Erythroblast (primary cell): ENCODE data around the gene ATP11C.

Experiments
- DNase-seq, 2 experiments: peaks; one replicate each; lab custom pipeline; 2025; lab: John Stamatoyannopoulos, UW
- GATA1 ChIP-seq: IDR thresholded peaks from 2 replicates; pipeline ENCODE4 v1.6.1; 2011; ENCODE audit warnings: low read depth, mild to moderate bottlenecking, control low read depth, low read length, moderate library complexity
- POLR2A ChIP-seq: IDR thresholded peaks from 2 replicates; pipeline ENCODE4 v1.6.1; 2011; ENCODE audit warnings: mild to moderate bottlenecking, low read length

The ATP11C gene

DNA sequence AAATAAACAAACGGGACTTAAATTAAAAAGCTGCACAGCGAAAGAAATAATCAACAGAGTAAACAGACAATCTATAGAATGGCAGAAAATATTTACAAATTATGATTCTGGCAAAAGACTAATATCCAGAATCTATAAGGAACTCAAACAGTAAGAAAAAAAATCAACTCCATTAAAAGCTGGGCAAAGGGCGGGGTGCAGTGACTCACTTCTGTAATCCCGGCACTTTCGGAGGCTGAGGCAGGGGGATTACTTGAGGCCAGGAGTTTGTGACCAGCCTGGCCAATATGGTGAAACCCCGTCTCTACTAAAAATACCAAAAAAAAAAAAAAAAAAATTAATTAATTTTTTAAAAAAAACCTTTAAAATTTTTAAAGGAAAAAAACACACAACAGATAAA is 109.0 kb downstream of the ATP11C start:
- TF ChIP-seq GATA1 (no peak), POLR2A (no peak)
- no peak for DNase-seq

DNA sequence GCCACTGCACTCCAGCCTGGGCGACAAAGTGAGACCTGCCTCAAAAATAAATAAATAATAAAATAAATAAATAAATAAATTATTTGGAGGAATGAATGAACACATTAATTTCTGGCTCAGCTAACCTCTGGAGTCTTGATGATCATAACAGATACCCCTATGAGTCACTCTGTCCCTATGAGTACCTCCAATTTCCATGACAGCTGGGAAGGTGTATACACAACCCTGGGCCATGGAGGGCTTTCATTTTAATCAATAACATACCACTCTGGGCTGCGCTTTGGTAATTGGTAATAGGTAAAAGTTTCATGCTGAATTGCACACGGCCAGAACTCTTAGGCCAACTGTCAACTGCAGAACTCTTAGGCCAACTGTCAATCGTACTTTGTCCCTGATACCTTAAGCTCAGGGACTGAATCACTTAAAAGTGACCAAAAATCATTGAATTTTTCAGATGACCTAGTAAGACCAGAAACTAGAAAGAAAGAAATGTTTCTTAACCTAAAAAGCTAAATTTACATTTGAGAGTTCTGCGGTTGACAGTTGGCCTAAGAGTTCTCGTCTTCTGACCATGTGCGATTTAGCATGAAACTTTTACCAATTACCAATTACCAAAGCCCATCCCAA is 112.4 kb downstream of the ATP11C start:
- no peak for TF ChIP-seq GATA1
- DNase-seq, result no peak

DNA sequence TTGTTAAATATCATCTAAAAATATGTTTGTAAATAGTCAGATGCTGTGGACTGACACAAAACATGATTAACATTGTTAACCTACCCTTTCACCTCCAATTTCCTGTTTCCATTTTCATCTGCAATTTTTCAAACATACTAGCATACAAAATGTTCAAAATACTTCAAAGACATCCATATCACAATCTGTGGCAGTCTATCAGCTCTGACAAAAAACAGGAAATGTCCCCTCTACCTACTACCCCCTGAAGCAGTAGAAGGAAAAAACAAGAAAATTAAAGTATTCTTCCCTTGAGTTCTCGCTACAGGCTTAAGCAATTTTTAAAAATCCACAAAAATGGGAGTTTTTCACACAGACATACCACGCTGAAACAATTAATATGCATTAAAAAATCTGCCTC is 116.6 kb downstream of the ATP11C start:
- no peak for DNase-seq
- TF ChIP-seq POLR2A, result no peak
- TF ChIP-seq GATA1, result no peak

DNA sequence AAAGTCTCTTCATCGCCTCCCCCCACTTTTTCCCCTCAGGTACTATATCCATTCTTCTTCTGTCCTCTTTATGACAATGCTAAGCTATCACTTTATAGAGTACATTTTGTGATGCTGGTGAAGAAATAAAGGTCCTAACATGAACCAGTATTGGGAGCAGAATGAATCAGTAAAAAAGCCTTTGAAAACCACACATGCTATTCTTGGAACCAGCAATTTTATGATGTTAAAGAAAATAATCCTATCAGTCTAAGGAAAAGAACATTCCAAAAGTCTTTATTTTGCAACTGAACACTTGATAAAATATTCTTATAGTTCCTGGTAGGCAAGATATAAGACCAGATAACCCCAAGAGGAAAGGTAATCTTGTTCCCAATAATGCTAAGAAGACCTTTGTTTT is 117.1 kb downstream of the ATP11C start:
- no peak for DNase-seq
- TF ChIP-seq POLR2A (no peak), GATA1 (no peak)

DNA sequence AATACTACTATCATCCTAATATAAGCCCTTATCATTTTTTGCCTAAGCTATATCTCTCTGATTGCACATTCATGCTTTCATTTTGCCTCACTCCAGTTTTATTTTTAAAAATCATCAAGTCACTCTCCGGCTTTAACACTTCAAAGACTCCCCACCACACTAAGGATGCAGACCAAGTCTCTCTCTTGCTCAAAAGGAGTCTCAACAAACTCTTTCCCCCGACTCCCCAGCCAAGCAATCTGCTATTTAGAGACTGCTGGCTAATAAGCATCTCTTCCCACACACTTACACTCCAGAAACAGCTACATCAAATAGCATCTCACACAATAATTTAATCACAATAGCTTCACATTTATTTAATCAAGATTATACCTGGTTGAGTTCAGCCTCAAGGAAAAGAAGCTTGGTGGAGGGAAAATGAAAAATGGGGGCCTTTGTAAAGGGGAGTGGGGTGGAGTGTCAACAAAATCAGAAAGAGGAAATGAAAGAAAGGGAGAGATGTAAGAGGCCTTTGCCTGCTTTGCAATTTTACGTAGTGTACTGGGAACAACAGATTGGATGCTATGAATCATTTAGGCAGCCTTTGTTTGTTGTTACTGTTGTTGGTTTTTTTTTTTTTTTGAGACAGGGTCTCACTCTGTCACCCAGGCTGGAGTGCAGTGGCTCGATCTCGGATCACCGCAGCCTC is 120.8 kb downstream of the ATP11C start:
- TF ChIP-seq GATA1, result no peak
- TF ChIP-seq POLR2A, result no peak
- DNase-seq, result no peak

DNA sequence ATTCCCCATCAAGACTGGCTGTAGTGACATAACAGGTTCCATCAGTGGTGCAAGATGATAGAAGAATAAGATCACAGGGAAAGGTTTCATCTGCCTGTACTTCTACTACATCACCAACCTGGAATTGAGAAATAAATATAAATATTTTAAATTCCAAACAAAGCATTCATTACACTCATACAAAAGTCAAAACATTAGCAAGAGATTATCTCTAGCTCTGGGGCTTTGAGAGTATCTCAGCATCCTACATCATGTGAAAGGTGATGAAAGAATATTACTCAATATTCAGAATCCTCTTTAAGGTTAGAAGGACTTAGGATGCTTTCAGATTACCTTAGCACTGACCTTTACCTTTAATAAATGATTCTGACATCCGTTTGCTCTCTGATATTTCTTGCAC is 128.4 kb downstream of the ATP11C start:
- TF ChIP-seq POLR2A (no peak), GATA1 (no peak)
- DNase-seq, result no peak

DNA sequence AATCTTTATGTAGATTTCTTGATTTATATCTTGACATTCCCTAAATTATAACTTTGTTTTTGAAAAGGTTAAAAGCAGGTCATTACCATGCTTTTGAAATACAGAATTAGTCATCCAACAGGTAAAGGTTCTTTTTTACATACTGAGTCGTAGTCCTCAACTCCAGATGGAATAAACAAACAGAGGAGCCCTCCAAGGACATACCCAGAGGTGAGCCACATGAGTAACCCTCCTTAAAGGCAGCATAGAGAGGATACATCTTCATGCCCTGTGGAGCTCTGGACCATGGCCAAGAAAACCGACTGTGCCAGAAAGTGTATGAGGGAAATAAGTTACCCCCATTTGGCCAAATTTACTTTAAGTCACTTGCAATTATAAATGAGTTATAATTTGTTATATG is 129.6 kb downstream of the ATP11C start:
- no peak for DNase-seq

DNA sequence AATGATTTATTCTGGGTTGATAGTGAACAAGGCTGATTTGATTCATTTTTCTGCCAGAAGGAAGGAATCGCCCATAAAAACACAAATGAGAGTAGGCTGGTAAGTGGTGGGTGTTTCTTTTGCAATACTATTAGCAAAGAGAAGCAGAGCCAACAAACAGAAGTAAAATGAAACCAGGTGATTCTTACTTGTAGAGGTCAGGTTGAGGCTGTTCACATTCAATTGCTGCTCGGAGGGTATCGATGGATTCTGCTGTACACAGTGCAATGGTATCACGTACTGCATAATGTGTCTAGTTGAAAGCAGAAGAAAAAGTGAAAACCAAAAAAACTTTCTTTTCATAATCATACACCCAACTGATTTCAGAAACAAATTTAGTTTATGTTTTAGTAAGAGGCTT is 130.8 kb downstream of the ATP11C start:
- DNase-seq, result no peak
- TF ChIP-seq GATA1 (no peak), POLR2A (no peak)

More for the DNA sequence above, 129.6 kb downstream of the ATP11C start:
- no peak for TF ChIP-seq GATA1
- TF ChIP-seq POLR2A, result no peak

DNA sequence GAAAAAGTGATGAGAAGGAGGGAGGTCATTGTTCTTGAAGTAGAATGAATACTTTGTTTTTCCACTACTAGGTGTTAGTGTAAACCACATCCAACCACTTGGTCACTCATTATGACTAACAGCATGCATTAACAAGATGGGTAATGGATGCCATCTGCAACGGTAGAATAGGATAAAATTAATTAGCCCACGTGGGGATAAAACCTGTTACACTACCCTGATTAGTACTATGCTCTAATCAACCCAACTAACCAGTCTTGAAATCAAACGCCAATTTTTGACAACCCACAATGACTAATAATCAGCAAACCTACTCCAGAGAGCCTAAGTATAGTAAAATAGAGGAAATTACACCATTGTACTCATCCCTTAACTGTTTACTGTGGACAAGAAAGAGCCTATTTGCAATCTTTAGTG is 131.4 kb downstream of the ATP11C start:
- TF ChIP-seq POLR2A (no peak), GATA1 (no peak)

DNA sequence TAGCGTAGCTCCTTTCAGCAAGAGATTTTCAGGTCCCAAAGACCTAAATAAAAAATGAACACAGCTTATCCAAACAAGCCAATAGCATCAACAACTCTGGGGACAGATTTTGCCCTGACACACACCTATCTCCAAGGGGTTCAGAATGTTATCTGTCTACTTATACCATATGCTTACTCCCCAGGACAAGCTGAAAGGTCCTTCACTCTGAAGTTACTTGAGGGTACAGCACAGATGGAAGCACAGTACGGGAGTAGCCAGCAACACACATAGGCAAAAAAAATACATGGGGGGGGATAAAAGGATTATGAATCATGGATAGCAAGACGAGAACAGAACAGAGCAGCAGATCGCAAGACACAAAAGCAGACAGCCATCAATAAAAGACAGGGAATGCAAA is 134.2 kb downstream of the ATP11C start:
- no peak for DNase-seq
- no peak for TF ChIP-seq GATA1
- no peak for TF ChIP-seq POLR2A

More for the DNA sequence above, 131.4 kb downstream of the ATP11C start:
- DNase-seq, result no peak

DNA sequence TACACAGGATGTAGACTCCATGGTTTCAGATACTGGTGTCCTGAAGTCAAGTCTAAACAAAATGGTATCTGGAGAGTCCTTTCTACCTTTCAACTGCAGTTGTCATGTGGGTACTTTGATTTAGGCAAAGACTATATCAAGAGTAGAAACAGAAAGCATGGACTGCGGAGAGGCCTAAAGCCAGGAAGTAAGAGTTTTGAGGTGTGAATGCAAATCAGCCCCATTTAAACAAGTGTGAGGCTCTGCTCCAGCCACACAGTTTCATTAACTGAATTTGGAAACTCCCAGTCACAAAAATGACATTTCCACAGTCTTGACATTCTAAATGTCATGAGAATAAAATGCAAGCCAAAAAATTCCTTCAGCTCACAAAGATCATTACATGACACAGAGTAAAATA is 137.7 kb downstream of the ATP11C start:
- DNase-seq, result no peak
- TF ChIP-seq GATA1 (no peak), POLR2A (no peak)

DNA sequence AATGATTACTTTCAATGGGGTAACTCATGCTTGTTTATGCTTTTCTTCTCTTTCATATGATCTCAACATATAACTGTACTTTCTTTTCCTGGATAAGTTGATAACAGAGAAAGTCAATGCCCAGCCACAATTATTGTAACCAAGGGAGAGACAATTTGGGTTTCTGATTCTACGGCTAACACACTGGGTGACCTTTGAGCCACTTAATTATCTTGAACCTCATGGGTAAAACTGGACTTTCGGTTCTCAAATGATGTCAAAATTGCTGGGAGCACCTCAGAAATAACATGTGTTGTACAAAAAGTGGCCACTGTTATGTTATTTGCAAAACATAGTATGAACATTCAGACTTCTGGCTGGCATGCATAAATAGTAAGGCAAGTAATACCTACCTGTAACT is 145.3 kb downstream of the ATP11C start:
- TF ChIP-seq POLR2A, result no peak
- TF ChIP-seq GATA1, result no peak

DNA sequence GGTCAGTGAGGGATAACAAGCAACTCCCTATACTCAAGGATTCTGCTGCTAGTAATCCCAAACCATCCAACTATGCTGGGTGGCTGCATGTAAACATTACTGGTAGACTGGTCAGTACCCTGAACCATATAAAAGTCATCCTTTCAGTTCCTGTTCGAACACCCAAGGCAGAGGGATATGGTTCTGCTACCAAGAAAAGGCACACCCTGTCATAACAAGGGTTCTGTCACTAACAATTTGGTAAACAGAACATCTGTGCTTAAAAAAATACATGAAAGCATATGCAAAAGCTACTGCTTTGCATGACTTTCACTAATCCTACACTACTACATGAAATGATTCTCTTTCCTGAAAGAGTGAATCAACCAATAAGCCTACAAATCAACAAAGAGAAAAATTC is 148.0 kb downstream of the ATP11C start:
- no peak for DNase-seq
- TF ChIP-seq GATA1 (no peak), POLR2A (no peak)

More for the DNA sequence above, 145.3 kb downstream of the ATP11C start:
- DNase-seq, result no peak

DNA sequence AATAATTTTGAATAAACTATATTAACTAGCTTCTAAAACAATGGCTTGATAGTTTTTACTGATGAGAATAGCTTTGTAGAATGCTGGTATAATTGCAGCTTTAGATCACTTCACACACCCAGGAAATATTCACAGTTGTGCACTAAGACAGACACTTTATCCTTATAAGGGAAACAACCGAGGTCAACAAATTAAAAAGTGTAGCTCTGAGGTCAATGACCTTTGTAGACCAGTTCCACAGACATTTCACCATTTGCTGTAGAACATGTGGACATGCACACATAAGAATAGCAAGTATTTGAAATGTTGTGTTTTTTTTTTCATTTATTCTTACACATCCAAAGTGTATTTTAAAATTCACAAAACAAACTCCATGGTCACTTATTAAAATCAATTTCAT is 148.9 kb downstream of the ATP11C start:
- no peak for DNase-seq
- no peak for TF ChIP-seq POLR2A
- TF ChIP-seq GATA1, result no peak

DNA sequence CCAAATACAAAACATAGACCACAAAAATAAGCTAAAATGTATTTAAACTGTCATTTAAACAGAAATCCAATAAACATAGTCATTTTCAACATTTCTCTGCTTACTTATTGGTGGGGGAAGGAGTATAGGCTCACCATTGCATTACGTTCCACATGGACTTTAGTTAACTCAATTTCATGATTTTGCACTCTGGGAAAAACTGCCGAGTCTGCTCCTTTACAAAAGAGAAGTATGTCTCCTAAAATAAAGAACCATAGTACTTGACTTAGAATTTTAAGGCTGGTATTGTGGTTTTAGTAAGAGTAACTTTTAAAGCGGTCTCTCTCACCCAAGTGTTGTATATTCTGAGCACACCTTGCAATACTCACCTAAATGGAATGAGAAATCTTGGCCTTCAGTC is 149.8 kb downstream of the ATP11C start:
- TF ChIP-seq POLR2A, result no peak
- TF ChIP-seq GATA1, result no peak
- DNase-seq, result no peak
